IMR-90 (cell line): ENCODE data around the gene TMEM41A. TPM values are rescaled to one million over a fixed set of nuclear protein-coding genes. Genes with fewer than 3 reads are reported as not detected.

Experiments
- ATAC-seq: fragments of 200-7000 bp; cut with Tn5 transposase; 2 replicates; pipeline ENCODE4 v1.9.1; 2020; ENCODE audit warnings: low read depth, mild to moderate bottlenecking, moderate library complexity
- BruUV-seq: library from RNA; stranded (reverse); fragments of 400-500 nt; replicated peaks from 2 replicates; lab custom pipeline; 2021; lab: Mats Ljungman, UMichigan
- CTCF ChIA-PET: fragments of 300-600 bp; formaldehyde crosslinking; extraction: SDS; loops from one replicate; lab custom pipeline; 2021; ENCODE audit warnings: antibody characterized with exemption; lab: Yijun Ruan, JAX
- POLR2A ChIA-PET: fragments of 300-600 bp; sonication (Branson Sonifier 250); formaldehyde crosslinking; loops from one replicate; lab custom pipeline; 2022; ENCODE audit warnings: antibody characterized with exemption; ENCODE audit not compliant: unreplicated experiment; lab: Charles Lee
- DNase-seq: peaks from one replicate; pipeline ENCODE4 v3.0.0; 2013
- H2AFZ ChIP-seq: replicated peaks from 2 replicates; pipeline ENCODE3; 2013; ENCODE audit warnings: low read length, mild to moderate bottlenecking; ENCODE audit not compliant: poor library complexity
- H2AK5ac ChIP-seq: 2 replicates; pipeline ENCODE4 v1.6.1; 2013; ENCODE audit warnings: low read depth, low read length, inconsistent platforms
- H2AK9ac ChIP-seq: replicated peaks from 2 replicates; pipeline ENCODE3; 2013; ENCODE audit warnings: mild to moderate bottlenecking, low read depth, low read length, moderate library complexity; ENCODE audit not compliant: poor library complexity
- H2BK120ac ChIP-seq: 2 replicates; pipeline ENCODE4 v1.6.1; 2013; ENCODE audit warnings: low read depth, low read length, inconsistent platforms
- H2BK15ac ChIP-seq: 3 replicates; pipeline ENCODE4 v1.6.1; 2013; ENCODE audit warnings: low read depth, low read length, inconsistent platforms
- H2BK20ac ChIP-seq: 2 replicates; pipeline ENCODE4 v1.6.1; 2013; ENCODE audit warnings: low read depth, mild to moderate bottlenecking, inconsistent platforms, low read length, moderate library complexity
- H2BK5ac ChIP-seq: 2 replicates; pipeline ENCODE4 v1.6.1; 2013; ENCODE audit warnings: mild to moderate bottlenecking, low read depth, low read length, inconsistent platforms; ENCODE audit not compliant: poor library complexity, severe bottlenecking
- H3K14ac ChIP-seq: replicated peaks from 2 replicates; pipeline ENCODE4 v1.6.1; 2013; ENCODE audit warnings: low read depth, low read length, inconsistent platforms
- H3K18ac ChIP-seq: 2 replicates; pipeline ENCODE4 v1.6.1; 2013; ENCODE audit warnings: low read depth, low read length, control low read depth
- H3K23ac ChIP-seq: 2 replicates; pipeline ENCODE4 v1.6.1; 2013; ENCODE audit warnings: low read depth, low read length, inconsistent platforms
- H3K27ac ChIP-seq: 2 replicates; pipeline ENCODE4 v1.5.1; 2013; ENCODE audit warnings: mild to moderate bottlenecking, control low read depth, low read length; ENCODE audit not compliant: insufficient read depth
- H3K27me3 ChIP-seq: 2 replicates; pipeline ENCODE4 v1.6.1; 2013; ENCODE audit warnings: low read length; ENCODE audit not compliant: control insufficient read depth, insufficient read depth
- H3K36me3 ChIP-seq: 2 replicates; pipeline ENCODE4 v1.6.1; 2013; ENCODE audit warnings: low read length, mixed read lengths; ENCODE audit not compliant: control insufficient read depth, insufficient read depth
- H3K4ac ChIP-seq: 2 replicates; pipeline ENCODE4 v1.6.1; 2013; ENCODE audit warnings: low read depth, low read length, inconsistent platforms
- H3K4me1 ChIP-seq: 2 replicates; pipeline ENCODE4 v1.6.1; 2013; ENCODE audit warnings: low read length, mixed read lengths; ENCODE audit not compliant: control insufficient read depth, insufficient read depth
- H3K4me2 ChIP-seq: 2 replicates; pipeline ENCODE4 v1.6.1; 2013; ENCODE audit warnings: low read depth, mild to moderate bottlenecking, control low read depth, low read length, moderate library complexity
- H3K4me3 ChIP-seq: 2 replicates; pipeline ENCODE4 v1.5.1; 2013; ENCODE audit warnings: low read depth, mild to moderate bottlenecking, control low read depth, low read length, moderate library complexity; ENCODE audit not compliant: insufficient read depth
- H3K56ac ChIP-seq: 2 replicates; pipeline ENCODE4 v1.6.1; 2013; ENCODE audit warnings: low read length, inconsistent platforms; ENCODE audit not compliant: insufficient read depth; ENCODE audit errors: extremely low read depth
- H3K79me1 ChIP-seq, 2 experiments: 2 replicates each; pipeline ENCODE4 v1.6.1; 2013; ENCODE audit warnings: low read length in 2 of 2, inconsistent platforms in 1 of 2, low read depth in 1 of 2
- H3K9ac ChIP-seq: 2 replicates; pipeline ENCODE4 v1.6.1; 2013; ENCODE audit warnings: low read depth, low read length, control low read depth
- H3K9me1 ChIP-seq: 2 replicates; pipeline ENCODE4 v1.6.1; 2013; ENCODE audit warnings: low read length, inconsistent platforms; ENCODE audit not compliant: insufficient read depth
- H3K9me3 ChIP-seq: 2 replicates; pipeline ENCODE4 v1.6.1; 2013; ENCODE audit warnings: low read length; ENCODE audit not compliant: control insufficient read depth, insufficient read depth
- H4K20me1 ChIP-seq: 2 replicates; pipeline ENCODE4 v1.6.1; 2013; ENCODE audit warnings: low read length, inconsistent platforms; ENCODE audit not compliant: insufficient read depth
- H4K5ac ChIP-seq: 2 replicates; pipeline ENCODE4 v1.6.1; 2013; ENCODE audit warnings: mild to moderate bottlenecking, low read depth, low read length, control low read depth
- H4K8ac ChIP-seq, 2 experiments: 2 replicates each; pipeline ENCODE4 v1.6.1; 2013; ENCODE audit warnings: low read depth in 2 of 2, low read length in 2 of 2, control low read depth in 1 of 2, inconsistent platforms in 1 of 2
- H4K91ac ChIP-seq: 2 replicates; pipeline ENCODE4 v1.6.1; 2013; ENCODE audit warnings: low read depth, low read length, inconsistent platforms; ENCODE audit not compliant: insufficient read depth
- BHLHE40 ChIP-seq: fragments of 150-350 bp; IDR thresholded peaks from 2 replicates; pipeline ENCODE4 v1.6.1; 2016; ENCODE audit warnings: mild to moderate bottlenecking, low read depth, low read length
- CHD1 ChIP-seq: IDR thresholded peaks from 2 replicates; pipeline ENCODE4 v1.6.1; 2012; ENCODE audit warnings: low read depth, low read length, improper control_type of control experiment
- FOS ChIP-seq: fragments of 150-350 bp; IDR thresholded peaks from 2 replicates; pipeline ENCODE4 v1.6.1; 2016; ENCODE audit warnings: low read depth, low read length
- POLR2A ChIP-seq: IDR thresholded peaks from 2 replicates; pipeline ENCODE4 v1.6.1; 2012; ENCODE audit warnings: mild to moderate bottlenecking, low read depth, low read length
- RAD21 ChIP-seq: IDR thresholded peaks from 2 replicates; pipeline ENCODE4 v1.6.1; 2012; ENCODE audit warnings: low read length, improper control_type of control experiment
- RCOR1 ChIP-seq: IDR thresholded peaks from 2 replicates; pipeline ENCODE4 v1.6.1; 2012; ENCODE audit warnings: mild to moderate bottlenecking, low read length, improper control_type of control experiment; ENCODE audit not compliant: insufficient replicate concordance
- RFX5 ChIP-seq: IDR thresholded peaks from 2 replicates; pipeline ENCODE4 v1.8.0; 2012; ENCODE audit warnings: low read depth, mild to moderate bottlenecking, low read length, moderate library complexity
- WGBS, 2 experiments: methylation state at CpG; one replicate each; pipeline versions ENCODE4 v1.1.5 to v1.1.7; 2013; ENCODE audit warnings: missing lambda C conversion rate in 2 of 2; ENCODE audit not compliant: insufficient read length in 1 of 2; ENCODE audit errors: extremely low coverage in 2 of 2; 5-methylcytosine and 5-hydroxymethylcytosine counted together
- dilution Hi-C: fragments of 300-500 bp; cut with HindIII; formaldehyde crosslinking; loops from one replicate; pipeline ENCODE4 v1.14.3; 2018; ENCODE audit warnings: low sequenced_read_pairs; ENCODE audit not compliant: unreplicated experiment
- in situ Hi-C: fragments of 300-500 bp; cut with MboI; formaldehyde crosslinking; loops from 3 replicates; pipeline ENCODE4 v1.14.3; 2019; ENCODE audit warnings: low sequenced_read_pairs, inconsistent platforms, mixed read lengths
- intact Hi-C: fragments of 100-400 bp; cut with micrococcal nuclease; formaldehyde crosslinking; loops from 2 replicates; pipeline ENCODE4 v1.10.0; 2022
- polyA plus RNA-seq, 3 experiments: library from polyadenylated mRNA; depleted of rRNA; stranded (reverse); fragments of >200 nt; gene quantifications; 2 replicates each; pipeline ENCODE4 v1.2.3, GENCODE V29; 2012; ENCODE audit warnings: low replicate concordance in 1 of 3
- total RNA-seq: library from RNA; depleted of rRNA; stranded (reverse); fragments of >200 nt; gene quantifications from 2 replicates; pipeline ENCODE4 v1.2.3, GENCODE V29; 2012
- TF ChIP-seq, protein P1 (sequence below): conservative IDR thresholded peaks from 2 replicates; pipeline ENCODE4 v1.5.1; 2012; ENCODE audit warnings: mild to moderate bottlenecking, low read depth, low read length, improper control_type of control experiment

The TMEM41A gene
- total and polyA plus RNA-seq, 2 of the 4 experiments (the other 2 are of a cell fraction): 10.6 to 12.5 TPM

DNA sequence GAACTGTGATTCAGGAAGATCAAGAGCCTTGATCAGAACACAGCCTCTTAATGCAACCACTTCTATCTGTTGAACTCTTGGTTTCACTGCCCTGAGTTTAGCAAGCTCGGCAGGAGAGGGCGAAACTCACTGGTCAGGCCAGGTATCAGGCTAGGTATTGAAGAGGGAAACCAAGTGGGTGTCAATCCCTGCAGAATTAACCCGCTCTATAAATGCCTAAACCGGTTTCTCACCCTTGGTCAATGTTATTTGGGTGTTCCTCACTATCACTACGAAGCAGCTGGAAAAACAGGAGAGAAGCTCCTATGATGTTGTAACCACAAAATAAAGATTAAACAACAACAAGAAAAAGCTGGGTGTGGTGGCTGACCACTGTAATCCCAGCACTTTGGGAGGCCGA is 29.7 kb upstream of the TMEM41A start:
- POLR2A ChIA-PET: interaction anchor here (0.6 kb wide), 1 partner anchor 21 kb away, joined by 3 read pairs; no protein-coding TSS in a partner anchor
- Histone ChIP-seq H4K91ac (no peak overlapping the region), H2AFZ (no peak overlapping the region), H3K56ac (no peak overlapping the region), H3K4me1 (no peaks in the 10 kb centered on the region), H3K27me3 (peaks cover 3% of the 10 kb centered on the region), H3K4me3 (no peak overlapping the region), H2AK9ac (no peak overlapping the region), H2BK15ac (no peak overlapping the region), H3K9me1 (no peaks in the 10 kb centered on the region), H2BK20ac (no peak overlapping the region), H3K14ac (no peak overlapping the region), H3K18ac (no peak overlapping the region), H3K9ac (no peak overlapping the region), H3K4ac (no peak overlapping the region), H3K79me1 (no peaks in the 10 kb centered on the region), H2BK120ac (no peak overlapping the region), H3K23ac (no peak overlapping the region), H4K5ac (no peak overlapping the region), H3K36me3 (no peaks in the 10 kb centered on the region), H3K9me3 (no peaks in the 10 kb centered on the region), H3K4me2 (no peak overlapping the region), H3K27ac (no peak overlapping the region), H2BK5ac (no peak overlapping the region), H2AK5ac (no peak overlapping the region), H4K20me1 (no peaks in the 10 kb centered on the region), H4K8ac (no peak overlapping the region)
- dilution Hi-C loops: no loop called here
- no peak for ATAC-seq
- no TSS peak for BruUV-seq
- CTCF ChIA-PET: no interaction called here
- TF ChIP-seq BHLHE40 (no peak), RCOR1 (no peak), FOS (no peak), POLR2A (no peak), CHD1 (no peak), RAD21 (no peak), RFX5 (no peak)
- TF ChIP-seq, protein P1, sequence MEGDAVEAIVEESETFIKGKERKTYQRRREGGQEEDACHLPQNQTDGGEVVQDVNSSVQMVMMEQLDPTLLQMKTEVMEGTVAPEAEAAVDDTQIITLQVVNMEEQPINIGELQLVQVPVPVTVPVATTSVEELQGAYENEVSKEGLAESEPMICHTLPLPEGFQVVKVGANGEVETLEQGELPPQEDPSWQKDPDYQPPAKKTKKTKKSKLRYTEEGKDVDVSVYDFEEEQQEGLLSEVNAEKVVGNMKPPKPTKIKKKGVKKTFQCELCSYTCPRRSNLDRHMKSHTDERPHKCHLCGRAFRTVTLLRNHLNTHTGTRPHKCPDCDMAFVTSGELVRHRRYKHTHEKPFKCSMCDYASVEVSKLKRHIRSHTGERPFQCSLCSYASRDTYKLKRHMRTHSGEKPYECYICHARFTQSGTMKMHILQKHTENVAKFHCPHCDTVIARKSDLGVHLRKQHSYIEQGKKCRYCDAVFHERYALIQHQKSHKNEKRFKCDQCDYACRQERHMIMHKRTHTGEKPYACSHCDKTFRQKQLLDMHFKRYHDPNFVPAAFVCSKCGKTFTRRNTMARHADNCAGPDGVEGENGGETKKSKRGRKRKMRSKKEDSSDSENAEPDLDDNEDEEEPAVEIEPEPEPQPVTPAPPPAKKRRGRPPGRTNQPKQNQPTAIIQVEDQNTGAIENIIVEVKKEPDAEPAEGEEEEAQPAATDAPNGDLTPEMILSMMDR: no peak
- no peak for DNase-seq
- in situ Hi-C loops: no loop called here
- intact Hi-C loops: no loop called here
- no CpG with 5 or more reads among the region's 6 CpGs for WGBS, 2 experiments
